ENCODE measurements around the gene CALM1.
A peak's percentile ranks its signal among the peaks of the same experiment; 100 is the strongest.

Gene CALM1

GRCh38 chr14:90427848-90428426, 31.1 kb downstream of the CALM1 start:
- TF ChIP-seq EGR1 (IDR thresholded peaks at IDR 0.05): no peak
- no peak for TF ChIP-seq FOXM1 (IDR thresholded peaks at IDR 0.05; ENCODE audit: borderline replicate concordance, low read depth)
- TF ChIP-seq ZBTB7A (IDR thresholded peaks at IDR 0.05; ENCODE audit: low read depth): no peak
- no peak for TF ChIP-seq TAF1 (IDR thresholded peaks at IDR 0.05; ENCODE audit: low read depth)
- TF ChIP-seq USF1 (IDR thresholded peaks at IDR 0.05): no peak
- TF ChIP-seq RAD21 (IDR thresholded peaks at IDR 0.05; ENCODE audit: low read depth): no peak
- TF ChIP-seq YY1 (IDR thresholded peaks at IDR 0.05; ENCODE audit: low read depth): no peak
- TF ChIP-seq MAX (IDR thresholded peaks at IDR 0.05): no peak
- TF ChIP-seq CREB1 (IDR thresholded peaks at IDR 0.05; ENCODE audit: low read depth): no peak
- no peak for TF ChIP-seq REST (IDR thresholded peaks at IDR 0.05; ENCODE audit: low read depth)
- TF ChIP-seq NFIC (IDR thresholded peaks at IDR 0.05): no peak
- no peak for TF ChIP-seq CEBPB (IDR thresholded peaks at IDR 0.05)
- no peak for TF ChIP-seq EP300 (IDR thresholded peaks at IDR 0.05; ENCODE audit: borderline replicate concordance)
- no peak for TF ChIP-seq TEAD4 (IDR thresholded peaks at IDR 0.05)

- peak; percentile 54; the same call in 1 of the 2 replicates for TF ChIP-seq USF1 (IDR thresholded peaks at IDR 0.05)
- TF ChIP-seq YY1 (IDR thresholded peaks at IDR 0.05; ENCODE audit: low read depth): no peak
Observed at GRCh38 chr14:90428676-90429075, 31.8 kb downstream of the CALM1 start.

- TF ChIP-seq USF1 (IDR thresholded peaks at IDR 0.05) (no peak), TAF1 (IDR thresholded peaks at IDR 0.05; ENCODE audit: low read depth) (no peak), TEAD4 (IDR thresholded peaks at IDR 0.05) (no peak), EP300 (IDR thresholded peaks at IDR 0.05; ENCODE audit: borderline replicate concordance) (no peak), MAX (IDR thresholded peaks at IDR 0.05) (no peak), EGR1 (IDR thresholded peaks at IDR 0.05) (no peak), NFIC (IDR thresholded peaks at IDR 0.05) (no peak), REST (IDR thresholded peaks at IDR 0.05; ENCODE audit: low read depth) (no peak), CEBPB (IDR thresholded peaks at IDR 0.05) (no peak), ZBTB7A (IDR thresholded peaks at IDR 0.05; ENCODE audit: low read depth) (no peak), CREB1 (IDR thresholded peaks at IDR 0.05; ENCODE audit: low read depth) (no peak), RAD21 (IDR thresholded peaks at IDR 0.05; ENCODE audit: low read depth) (no peak), TCF12 (IDR thresholded peaks at IDR 0.05; ENCODE audit: low read depth) (no peak), YY1 (IDR thresholded peaks at IDR 0.05; ENCODE audit: low read depth) (no peak), FOXM1 (IDR thresholded peaks at IDR 0.05; ENCODE audit: borderline replicate concordance, low read depth) (no peak)
Observed at GRCh38 chr14:90429236-90429635, 32.4 kb downstream of the CALM1 start.

GRCh38 chr14:90429754-90430153, 32.9 kb downstream of the CALM1 start:
- TF ChIP-seq TCF12 (IDR thresholded peaks at IDR 0.05; ENCODE audit: low read depth) (no peak), TAF1 (IDR thresholded peaks at IDR 0.05; ENCODE audit: low read depth) (no peak), REST (IDR thresholded peaks at IDR 0.05; ENCODE audit: low read depth) (no peak), NFIC (IDR thresholded peaks at IDR 0.05) (no peak), FOXM1 (IDR thresholded peaks at IDR 0.05; ENCODE audit: borderline replicate concordance, low read depth) (no peak), EGR1 (IDR thresholded peaks at IDR 0.05) (no peak), TEAD4 (IDR thresholded peaks at IDR 0.05) (no peak), USF1 (IDR thresholded peaks at IDR 0.05) (no peak), MAX (IDR thresholded peaks at IDR 0.05) (no peak), CEBPB (IDR thresholded peaks at IDR 0.05) (no peak), YY1 (IDR thresholded peaks at IDR 0.05; ENCODE audit: low read depth) (no peak), CREB1 (IDR thresholded peaks at IDR 0.05; ENCODE audit: low read depth) (no peak), ZBTB7A (IDR thresholded peaks at IDR 0.05; ENCODE audit: low read depth) (no peak), EP300 (IDR thresholded peaks at IDR 0.05; ENCODE audit: borderline replicate concordance) (no peak), RAD21 (IDR thresholded peaks at IDR 0.05; ENCODE audit: low read depth) (no peak)
